OCI-LY1 (cell line): ENCODE data around the gene VWDE.

ENCODE experiments used
- H2AFZ ChIP-seq: fragments of 200-600 bp; sonication (generic), shearing (Covaris generic); 2 replicates; pipeline ENCODE4 v1.6.0; 2014; ENCODE audit warnings: antibody characterized with exemption, mild to moderate bottlenecking, low read length
- H3F3A ChIP-seq: fragments of 200-600 bp; sonication (generic), shearing (Covaris generic); 2 replicates; pipeline ENCODE4 v1.6.0; 2014; ENCODE audit warnings: mild to moderate bottlenecking, antibody characterized with exemption, low read length, moderate library complexity; ENCODE audit not compliant: insufficient read depth
- H3K27ac ChIP-seq: fragments of 200-600 bp; sonication (generic); 2 replicates; pipeline ENCODE4 v1.5.1; 2014; ENCODE audit warnings: low read length, mixed run types, mild to moderate bottlenecking, low read depth; ENCODE audit not compliant: poor library complexity, severe bottlenecking
- H3K27me3 ChIP-seq: fragments of 200-600 bp; sonication (generic); 2 replicates; pipeline ENCODE4 v1.6.0; 2014; ENCODE audit warnings: antibody characterized with exemption, mild to moderate bottlenecking, low read length, moderate library complexity; ENCODE audit not compliant: insufficient read depth
- H3K36me3 ChIP-seq: fragments of 200-600 bp; sonication (generic); 2 replicates; pipeline ENCODE4 v1.6.1; 2014; ENCODE audit warnings: mild to moderate bottlenecking, antibody characterized with exemption, low read length, moderate library complexity, mixed read lengths; ENCODE audit not compliant: insufficient read depth
- H3K4me1 ChIP-seq: fragments of 200-600 bp; sonication (generic); 2 replicates; pipeline ENCODE4 v1.5.1; 2014; ENCODE audit warnings: mild to moderate bottlenecking, low read length, moderate library complexity; ENCODE audit not compliant: insufficient read depth, severe bottlenecking
- H3K4me2 ChIP-seq: fragments of 200-600 bp; sonication (generic), shearing (Covaris generic); 2 replicates; pipeline ENCODE4 v1.6.1; 2014; ENCODE audit warnings: low read length
- H3K4me3 ChIP-seq: fragments of 200-600 bp; sonication (generic); 2 replicates; pipeline ENCODE4 v1.5.1; 2014; ENCODE audit warnings: low read length, low read depth, mild to moderate bottlenecking, mixed read lengths; ENCODE audit not compliant: poor library complexity, severe bottlenecking
- H3K79me2 ChIP-seq: fragments of 200-600 bp; shearing (Covaris generic); 2 replicates; pipeline ENCODE4 v1.6.1; 2016; ENCODE audit warnings: mixed run types, low read length, mixed read lengths; ENCODE audit not compliant: insufficient read depth
- H3K9ac ChIP-seq: fragments of 200-600 bp; sonication (generic), shearing (Covaris generic); 2 replicates; pipeline ENCODE4 v1.6.1; 2014; ENCODE audit warnings: mild to moderate bottlenecking, low read length, mixed read lengths
- H3K9me2 ChIP-seq: fragments of 200-600 bp; sonication (generic), shearing (Covaris generic); 2 replicates; pipeline ENCODE4 v1.6.1; 2014; ENCODE audit warnings: low read depth, mild to moderate bottlenecking, low read length, mixed read lengths
- H3K9me3 ChIP-seq: fragments of 200-600 bp; shearing (Covaris generic); 2 replicates; pipeline ENCODE4 v1.6.1; 2014; ENCODE audit warnings: low read length, mixed read lengths
- H4K20me1 ChIP-seq: fragments of 200-600 bp; sonication (generic), shearing (Covaris generic); 2 replicates; pipeline ENCODE4 v1.6.0; 2016; ENCODE audit warnings: mild to moderate bottlenecking, low read length; ENCODE audit not compliant: insufficient read depth
- EZH2 ChIP-seq: fragments of 200-600 bp; sonication (generic), shearing (Covaris generic); IDR thresholded peaks from 2 replicates; pipeline ENCODE4 v1.8.0; 2017; ENCODE audit warnings: borderline replicate concordance, mixed run types, mild to moderate bottlenecking, antibody characterized with exemption, low read length, moderate library complexity, mixed read lengths
- TF ChIP-seq, protein P1 (sequence below): fragments of 200-600 bp; sonication (generic), shearing (Covaris generic); IDR thresholded peaks from 2 replicates; pipeline ENCODE4 v1.5.1; 2017; ENCODE audit warnings: mild to moderate bottlenecking, antibody characterized with exemption, low read length, moderate library complexity, mixed read lengths

VWDE gene

DNA sequence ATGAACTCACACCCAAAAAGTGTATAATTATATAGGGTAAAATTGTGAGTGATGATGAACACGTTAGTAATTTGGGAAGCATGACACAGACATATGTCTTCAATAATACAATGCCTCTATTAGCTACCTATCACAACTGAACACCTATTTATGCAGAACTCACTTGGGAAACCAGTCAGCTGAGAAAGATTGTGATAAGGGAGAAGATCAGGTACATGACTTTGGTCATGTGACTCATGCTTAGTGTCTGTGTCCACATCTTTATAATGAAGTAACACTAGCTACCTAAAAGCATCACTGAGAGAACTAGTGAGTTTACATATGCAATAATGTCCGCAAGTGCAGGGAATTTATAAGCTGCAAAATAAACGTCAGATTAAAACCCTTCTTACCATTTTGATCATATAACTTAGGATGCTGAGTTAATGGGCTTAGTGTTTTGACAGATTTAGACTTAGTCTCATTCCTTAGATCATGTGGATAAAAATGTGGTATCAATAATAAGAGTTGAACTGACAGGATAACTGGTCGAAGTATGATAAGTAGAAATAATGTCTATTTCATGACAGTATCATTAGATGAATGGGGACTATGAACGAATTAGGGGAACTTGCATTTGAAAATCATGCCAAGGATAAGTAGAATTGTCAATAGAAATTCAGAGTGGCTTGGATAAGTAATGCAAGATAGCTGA, 11.6 kb downstream of the VWDE start:
- Histone ChIP-seq H3K4me2 (no peak overlapping the region), H3F3A (no peaks in the 10 kb centered on the region), H4K20me1 (no peaks in the 10 kb centered on the region), H3K9me3 (no peaks in the 10 kb centered on the region), H3K27ac (no peak overlapping the region), H3K4me3 (no peak overlapping the region), H2AFZ (no peak overlapping the region), H3K9ac (no peak overlapping the region), H3K79me2 (no peaks in the 10 kb centered on the region), H3K9me2 (no peaks in the 10 kb centered on the region), H3K36me3 (no peaks in the 10 kb centered on the region), H3K27me3 (no peaks in the 10 kb centered on the region), H3K4me1 (no peaks in the 10 kb centered on the region)
- TF ChIP-seq, protein P1, sequence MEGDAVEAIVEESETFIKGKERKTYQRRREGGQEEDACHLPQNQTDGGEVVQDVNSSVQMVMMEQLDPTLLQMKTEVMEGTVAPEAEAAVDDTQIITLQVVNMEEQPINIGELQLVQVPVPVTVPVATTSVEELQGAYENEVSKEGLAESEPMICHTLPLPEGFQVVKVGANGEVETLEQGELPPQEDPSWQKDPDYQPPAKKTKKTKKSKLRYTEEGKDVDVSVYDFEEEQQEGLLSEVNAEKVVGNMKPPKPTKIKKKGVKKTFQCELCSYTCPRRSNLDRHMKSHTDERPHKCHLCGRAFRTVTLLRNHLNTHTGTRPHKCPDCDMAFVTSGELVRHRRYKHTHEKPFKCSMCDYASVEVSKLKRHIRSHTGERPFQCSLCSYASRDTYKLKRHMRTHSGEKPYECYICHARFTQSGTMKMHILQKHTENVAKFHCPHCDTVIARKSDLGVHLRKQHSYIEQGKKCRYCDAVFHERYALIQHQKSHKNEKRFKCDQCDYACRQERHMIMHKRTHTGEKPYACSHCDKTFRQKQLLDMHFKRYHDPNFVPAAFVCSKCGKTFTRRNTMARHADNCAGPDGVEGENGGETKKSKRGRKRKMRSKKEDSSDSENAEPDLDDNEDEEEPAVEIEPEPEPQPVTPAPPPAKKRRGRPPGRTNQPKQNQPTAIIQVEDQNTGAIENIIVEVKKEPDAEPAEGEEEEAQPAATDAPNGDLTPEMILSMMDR, result no peak

DNA sequence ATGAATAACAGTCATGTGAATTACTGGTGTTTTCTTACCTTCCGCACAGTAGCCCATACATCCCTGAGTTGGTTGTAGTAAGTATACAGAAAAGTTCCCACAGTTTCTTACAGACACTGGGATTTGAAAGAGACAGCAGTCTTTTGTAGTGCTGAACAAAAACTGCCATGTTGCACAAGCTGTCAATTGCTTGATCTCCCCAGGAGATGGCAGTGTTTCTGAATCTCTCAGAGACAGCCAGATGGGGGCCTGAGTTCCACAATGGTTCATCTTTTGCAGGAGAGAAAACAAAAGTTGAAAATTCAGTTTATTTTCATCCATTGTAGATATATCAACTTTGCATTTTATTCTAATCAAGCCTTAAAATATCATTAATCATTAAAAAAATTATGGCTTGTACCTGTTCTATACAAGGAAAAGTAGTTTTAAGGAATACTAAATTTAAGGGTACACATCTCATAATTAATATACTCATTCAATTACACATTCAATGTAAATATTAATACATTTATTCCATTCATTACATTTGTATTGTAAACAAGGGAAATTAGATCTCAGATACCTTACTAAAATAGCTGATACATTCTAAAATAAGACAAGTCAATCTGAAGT, 14.5 kb downstream of the VWDE start:
- no peak overlapping the region for H3K27ac ChIP-seq
- no peaks in the 10 kb centered on the region for H3K36me3 ChIP-seq
- no peak overlapping the region for H2AFZ ChIP-seq
- H3F3A ChIP-seq, result no peaks in the 10 kb centered on the region
- no peaks in the 10 kb centered on the region for H3K9me2 ChIP-seq
- no peaks in the 10 kb centered on the region for H3K79me2 ChIP-seq
- H3K4me2 ChIP-seq, result no peak overlapping the region
- no peaks in the 10 kb centered on the region for H3K27me3 ChIP-seq
- no peaks in the 10 kb centered on the region for H3K9me3 ChIP-seq
- H3K9ac ChIP-seq, result no peak overlapping the region
- TF ChIP-seq, protein P1, result peak; percentile 84
- no peak for TF ChIP-seq EZH2
- H4K20me1 ChIP-seq, result no peaks in the 10 kb centered on the region
- no peak overlapping the region for H3K4me3 ChIP-seq
- no peaks in the 10 kb centered on the region for H3K4me1 ChIP-seq

DNA sequence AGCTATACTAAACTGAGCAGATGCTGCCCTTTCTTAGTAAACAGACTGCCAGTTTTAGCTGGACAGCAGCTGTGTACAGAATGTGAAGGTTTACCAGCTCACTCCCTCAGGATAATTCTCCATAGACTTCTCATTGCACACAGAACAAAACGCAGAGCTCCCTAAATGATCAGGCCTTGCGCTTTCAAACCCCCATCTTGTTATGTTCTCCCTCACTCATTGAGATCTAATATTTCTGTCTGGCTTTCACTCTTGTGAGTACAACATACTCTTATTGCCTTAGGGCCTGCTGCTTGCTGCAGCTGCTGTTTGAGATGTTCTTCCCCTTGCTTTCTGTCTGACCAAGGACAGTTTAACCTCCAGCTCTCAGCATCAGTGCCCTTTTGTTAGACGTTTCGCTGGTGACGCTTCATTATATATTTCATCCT, 17.3 kb downstream of the VWDE start:
- Histone ChIP-seq H3K27me3 (no peaks in the 10 kb centered on the region), H3K9ac (no peak overlapping the region), H3K4me1 (no peaks in the 10 kb centered on the region), H3K4me3 (no peak overlapping the region), H3K79me2 (no peaks in the 10 kb centered on the region), H3K9me2 (no peaks in the 10 kb centered on the region), H2AFZ (no peak overlapping the region), H3F3A (no peaks in the 10 kb centered on the region), H4K20me1 (no peaks in the 10 kb centered on the region), H3K27ac (no peak overlapping the region), H3K9me3 (no peaks in the 10 kb centered on the region), H3K36me3 (no peaks in the 10 kb centered on the region), H3K4me2 (no peak overlapping the region)
- no peak for TF ChIP-seq EZH2
- TF ChIP-seq, protein P1, result no peak
